OCI-LY7 (cell line): ENCODE results near the gene MYO18A. TPM values are rescaled to one million over a fixed set of nuclear protein-coding genes. Genes with fewer than 3 reads are reported as not detected.

Source experiments
- total RNA-seq, 2 experiments: library from RNA; depleted of rRNA in 1 of 2; stranded (reverse); fragments of >200 nt in 1 of 2; shearing (Covaris generic) in 1 of 2; gene quantifications; 2 replicates each; pipeline ENCODE4 v1.2.3, GENCODE V29; 2014 to 2022

Gene MYO18A
- total RNA-seq, 2 experiments from 2014 or later: 124 to 128 TPM

Other genes starting within 250 kb of the MYO18A start
- gene PHF12, start 228.9 kb downstream of the MYO18A start, total RNA-seq (2014; rRNA removed; shearing (Covaris generic)): 40.6 and 43.2 TPM in 2 replicates
- 62.5 and 66.7 TPM in 2 replicates for gene PHF12, start 228.9 kb downstream of the MYO18A start, total RNA-seq (2022)
- gene SEZ6, start 174.4 kb downstream of the MYO18A start, total RNA-seq (2014; rRNA removed; shearing (Covaris generic)): not detected in 2 replicates
- 0.53 TPM in 1 of 2 replicates, not detected in the other for gene SEZ6, start 174.4 kb downstream of the MYO18A start, total RNA-seq (2022)
- gene PIPOX, start 137.3 kb downstream of the MYO18A start, total RNA-seq (2014; rRNA removed; shearing (Covaris generic)): 1.3 and 3.8 TPM in 2 replicates
- gene PIPOX, start 137.3 kb downstream of the MYO18A start, total RNA-seq (2022): 4.0 and 4.1 TPM in 2 replicates
- gene CRYBA1, start 66.5 kb upstream of the MYO18A start, total RNA-seq (2014; rRNA removed; shearing (Covaris generic)): not detected in 2 replicates
- gene CRYBA1, start 66.5 kb upstream of the MYO18A start, total RNA-seq (2022): not detected in 2 replicates
- 36.0 and 37.1 TPM in 2 replicates for gene NUFIP2, start 113.8 kb upstream of the MYO18A start, total RNA-seq (2014; rRNA removed; shearing (Covaris generic))
- gene NUFIP2, start 113.8 kb upstream of the MYO18A start, total RNA-seq (2022): 70.4 and 71.4 TPM in 2 replicates
- 30.4 and 30.5 TPM in 2 replicates for gene TAOK1, start 210.0 kb upstream of the MYO18A start, total RNA-seq (2014; rRNA removed; shearing (Covaris generic))
- 46.8 and 49.7 TPM in 2 replicates for gene TAOK1, start 210.0 kb upstream of the MYO18A start, total RNA-seq (2022)